Measurements from ENCODE around the gene C2CD2. TPM values are rescaled to one million over a fixed set of nuclear protein-coding genes. Genes with fewer than 3 reads are reported as not detected.

C2CD2 gene
- total and polyA plus RNA-seq, 2 of the 4 experiments (the other 2 are of a cell fraction): 15.6 to 25.3 TPM

DNA sequence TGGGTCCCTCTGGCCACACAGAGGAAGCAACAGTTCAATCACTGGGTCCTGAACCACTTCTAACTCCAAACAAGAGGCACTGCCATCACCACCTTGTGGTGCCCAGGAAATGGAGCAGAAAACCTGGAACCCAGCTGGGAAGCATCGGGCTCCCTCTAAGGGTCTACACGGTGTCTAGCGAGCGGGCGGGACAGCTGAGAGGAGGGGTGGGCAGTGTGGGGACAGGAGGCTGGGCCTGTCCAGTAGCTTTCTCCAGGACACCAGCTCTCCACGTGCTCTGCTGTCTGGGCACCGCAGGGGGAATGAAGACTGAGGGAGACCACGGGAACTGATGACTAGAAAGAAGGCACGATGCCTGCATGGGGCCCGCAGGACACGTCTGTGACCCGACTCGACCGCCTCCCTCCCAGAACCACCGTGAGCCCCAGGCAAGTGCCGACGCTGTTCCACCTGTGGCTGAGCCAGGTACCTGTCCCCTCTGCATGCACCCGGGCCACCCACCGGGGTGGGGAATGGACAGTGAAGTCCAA is 69.3 kb downstream of the C2CD2 start:
- H3K36me3 ChIP-seq (ENCODE audit: control insufficient read depth, insufficient read depth, low read length): peaks cover 14% of the 10 kb centered on the region
- ATAC-seq (ENCODE audit: low read depth) (no peak), DNase-seq (no peak)
- no peak overlapping the region for H2BK5ac ChIP-seq (ENCODE audit: low read depth, low read length, poor library complexity, severe bottlenecking)
- ChIA-PET POLR2A (ENCODE audit: unreplicated experiment) (no interaction called here), CTCF (no interaction called here)
- 0 out of 4 replicates have a peak, but pooled peaks cover 0 to 4% of the 10 kb centered on the region in 2 experiments for H3K79me1 ChIP-seq (ENCODE audit: low read depth in 1 of 2, low read length in 2 of 2)
- in situ Hi-C loops (cut with MboI; ENCODE audit: low sequenced_read_pairs): no loop called here
- H4K5ac ChIP-seq (ENCODE audit: low read depth, low read length): no peak overlapping the region
- H2BK120ac ChIP-seq (ENCODE audit: low read depth, low read length): no peak overlapping the region
- no TSS peak for BruUV-seq (replicated peaks)
- no peak overlapping the region for H3K9ac ChIP-seq (ENCODE audit: low read depth, low read length)
- 83% methylated on average over 3 of the region's 19 CpGs; no CpG with 5 or more reads in 1 of the 2 experiments for WGBS, 2 experiments (ENCODE audit: extremely low coverage in 2 of 2, insufficient read length in 1 of 2)
- no peak overlapping the region for H3K56ac ChIP-seq (ENCODE audit: extremely low read depth, insufficient read depth, low read length)
- peaks cover 6% of the 10 kb centered on the region; the same call in 1 of the 2 replicates for H3K9me1 ChIP-seq (ENCODE audit: insufficient read depth, low read length)
- H3K4ac ChIP-seq (ENCODE audit: low read depth, low read length): no peak overlapping the region
- H3K4me3 ChIP-seq (ENCODE audit: insufficient read depth, low read depth, low read length): no peak overlapping the region
- H3K4me1 ChIP-seq (ENCODE audit: control insufficient read depth, insufficient read depth, low read length): peaks cover 2% of the 10 kb centered on the region; the same call in 1 of the 2 replicates
- H4K20me1 ChIP-seq (ENCODE audit: insufficient read depth, low read length): no peaks in the 10 kb centered on the region; the same call in 1 of the 2 replicates
- H3K27me3 ChIP-seq (ENCODE audit: control insufficient read depth, insufficient read depth, low read length): no peaks in the 10 kb centered on the region
- H2AK5ac ChIP-seq (ENCODE audit: low read depth, low read length): no peak overlapping the region
- H3K4me2 ChIP-seq (ENCODE audit: low read depth, low read length): no peak overlapping the region
- no peak overlapping the region for H3K14ac ChIP-seq (replicated peaks; ENCODE audit: low read depth, low read length)
- H2BK15ac ChIP-seq (ENCODE audit: low read depth, low read length): no peak overlapping the region
- no peak overlapping the region for H4K91ac ChIP-seq (ENCODE audit: insufficient read depth, low read depth, low read length)
- H2AFZ ChIP-seq (replicated peaks; ENCODE audit: low read length, poor library complexity): no peak overlapping the region
- H2AK9ac ChIP-seq (replicated peaks; ENCODE audit: low read depth, low read length, poor library complexity): no peak overlapping the region
- H2BK20ac ChIP-seq (ENCODE audit: low read depth, low read length): no peak overlapping the region
- intact Hi-C loops (cut with micrococcal nuclease): no loop called here
- H3K27ac ChIP-seq (ENCODE audit: insufficient read depth, low read length): no peak overlapping the region
- no peak overlapping the region for H3K23ac ChIP-seq (ENCODE audit: low read depth, low read length)
- H3K9me3 ChIP-seq (ENCODE audit: control insufficient read depth, insufficient read depth, low read length): no peaks in the 10 kb centered on the region
- no peak overlapping the region for H3K18ac ChIP-seq (ENCODE audit: low read depth, low read length)
- H4K8ac ChIP-seq (ENCODE audit: low read depth in 2 of 2, low read length in 2 of 2): no peak overlapping the region
- dilution Hi-C loops (cut with HindIII; ENCODE audit: low sequenced_read_pairs, unreplicated experiment): no loop called here
- TF ChIP-seq SMC3 (IDR thresholded peaks at IDR 0.05; ENCODE audit: low read depth, low read length) (no peak), MXI1 (IDR thresholded peaks at IDR 0.05; ENCODE audit: borderline replicate concordance, low read depth, low read length) (no peak), BHLHE40 (IDR thresholded peaks at IDR 0.05; ENCODE audit: low read depth, low read length) (no peak), CEBPB (IDR thresholded peaks at IDR 0.05; ENCODE audit: low read depth, low read length) (no peak), FOS (IDR thresholded peaks at IDR 0.05; ENCODE audit: low read depth, low read length) (no peak), RCOR1 (IDR thresholded peaks at IDR 0.05; ENCODE audit: insufficient replicate concordance, low read length) (no peak), NFE2L2 (IDR thresholded peaks at IDR 0.05; ENCODE audit: low read depth, low read length) (no peak), POLR2A (IDR thresholded peaks at IDR 0.05; ENCODE audit: low read depth, low read length) (no peak), MAZ (IDR thresholded peaks at IDR 0.05; ENCODE audit: borderline replicate concordance, low read depth, low read length) (no peak), RAD21 (IDR thresholded peaks at IDR 0.05; ENCODE audit: low read length) (no peak), RFX5 (IDR thresholded peaks at IDR 0.05; ENCODE audit: low read depth, low read length) (no peak), MAFK (IDR thresholded peaks at IDR 0.05; ENCODE audit: low read depth, low read length) (no peak), CHD1 (IDR thresholded peaks at IDR 0.05; ENCODE audit: low read depth, low read length) (no peak)
- TF ChIP-seq, protein P1, sequence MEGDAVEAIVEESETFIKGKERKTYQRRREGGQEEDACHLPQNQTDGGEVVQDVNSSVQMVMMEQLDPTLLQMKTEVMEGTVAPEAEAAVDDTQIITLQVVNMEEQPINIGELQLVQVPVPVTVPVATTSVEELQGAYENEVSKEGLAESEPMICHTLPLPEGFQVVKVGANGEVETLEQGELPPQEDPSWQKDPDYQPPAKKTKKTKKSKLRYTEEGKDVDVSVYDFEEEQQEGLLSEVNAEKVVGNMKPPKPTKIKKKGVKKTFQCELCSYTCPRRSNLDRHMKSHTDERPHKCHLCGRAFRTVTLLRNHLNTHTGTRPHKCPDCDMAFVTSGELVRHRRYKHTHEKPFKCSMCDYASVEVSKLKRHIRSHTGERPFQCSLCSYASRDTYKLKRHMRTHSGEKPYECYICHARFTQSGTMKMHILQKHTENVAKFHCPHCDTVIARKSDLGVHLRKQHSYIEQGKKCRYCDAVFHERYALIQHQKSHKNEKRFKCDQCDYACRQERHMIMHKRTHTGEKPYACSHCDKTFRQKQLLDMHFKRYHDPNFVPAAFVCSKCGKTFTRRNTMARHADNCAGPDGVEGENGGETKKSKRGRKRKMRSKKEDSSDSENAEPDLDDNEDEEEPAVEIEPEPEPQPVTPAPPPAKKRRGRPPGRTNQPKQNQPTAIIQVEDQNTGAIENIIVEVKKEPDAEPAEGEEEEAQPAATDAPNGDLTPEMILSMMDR (conservative IDR thresholded peaks at IDR 0.05; ENCODE audit: low read depth, low read length): no peak
- TF ChIP-seq, protein P2, sequence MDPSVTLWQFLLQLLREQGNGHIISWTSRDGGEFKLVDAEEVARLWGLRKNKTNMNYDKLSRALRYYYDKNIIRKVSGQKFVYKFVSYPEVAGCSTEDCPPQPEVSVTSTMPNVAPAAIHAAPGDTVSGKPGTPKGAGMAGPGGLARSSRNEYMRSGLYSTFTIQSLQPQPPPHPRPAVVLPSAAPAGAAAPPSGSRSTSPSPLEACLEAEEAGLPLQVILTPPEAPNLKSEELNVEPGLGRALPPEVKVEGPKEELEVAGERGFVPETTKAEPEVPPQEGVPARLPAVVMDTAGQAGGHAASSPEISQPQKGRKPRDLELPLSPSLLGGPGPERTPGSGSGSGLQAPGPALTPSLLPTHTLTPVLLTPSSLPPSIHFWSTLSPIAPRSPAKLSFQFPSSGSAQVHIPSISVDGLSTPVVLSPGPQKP (IDR thresholded peaks at IDR 0.05; ENCODE audit: borderline replicate concordance, low read depth, low read length): no peak
- TF ChIP-seq, protein P3, sequence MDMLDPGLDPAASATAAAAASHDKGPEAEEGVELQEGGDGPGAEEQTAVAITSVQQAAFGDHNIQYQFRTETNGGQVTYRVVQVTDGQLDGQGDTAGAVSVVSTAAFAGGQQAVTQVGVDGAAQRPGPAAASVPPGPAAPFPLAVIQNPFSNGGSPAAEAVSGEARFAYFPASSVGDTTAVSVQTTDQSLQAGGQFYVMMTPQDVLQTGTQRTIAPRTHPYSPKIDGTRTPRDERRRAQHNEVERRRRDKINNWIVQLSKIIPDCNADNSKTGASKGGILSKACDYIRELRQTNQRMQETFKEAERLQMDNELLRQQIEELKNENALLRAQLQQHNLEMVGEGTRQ (IDR thresholded peaks at IDR 0.05; ENCODE audit: low read depth, low read length): no peak
